ENCODE data around the gene RARRES1.

GRCh38 chr3:158744567-158745288 lies 12.5 kb upstream of the RARRES1 start:
- no peak for TF ChIP-seq CTCF (IDR thresholded peaks at IDR 0.05 in 8 of 11, conservative IDR thresholded peaks at IDR 0.05 in 3 of 11)
- TF ChIP-seq POLR2AphosphoS5 (IDR thresholded peaks at IDR 0.05), result no peak
